ENCODE measurements around the gene CSNK1G1. TPM values are rescaled to one million over a fixed set of nuclear protein-coding genes. Genes with fewer than 3 reads are reported as not detected.
"Not testable (repeated sequence)": the region's sequence is repeated elsewhere in the genome, so short reads cannot be mapped to it uniquely, and the experiment has no call there.

Gene CSNK1G1
- total RNA-seq, 1 donor from 2014 or later = 6.2 TPM

- no peak for ATAC-seq
- no peak for DNase-seq (ENCODE audit: low spot score)
Observed at GRCh38 chr15:64351265-64351664, 4.7 kb downstream of the CSNK1G1 start.

- ATAC-seq = no peak
- DNase-seq (ENCODE audit: low spot score) = no peak
Observed at GRCh38 chr15:64349375-64349774, 6.6 kb downstream of the CSNK1G1 start.

- ATAC-seq (no peak), DNase-seq (ENCODE audit: low spot score) (no peak)
Observed at GRCh38 chr15:64348455-64348854, 7.5 kb downstream of the CSNK1G1 start.

GRCh38 chr15:64346242-64346641, 9.7 kb downstream of the CSNK1G1 start:
- not testable (repeated sequence) for DNase-seq (ENCODE audit: low spot score); ATAC-seq

GRCh38 chr15:64344651-64345294, 11.2 kb downstream of the CSNK1G1 start:
- DNase-seq (ENCODE audit: low spot score) = no peak

GRCh38 chr15:64343841-64344240, 12.1 kb downstream of the CSNK1G1 start:
- no peak for ATAC-seq

More at GRCh38 chr15:64344651-64345294, 11.2 kb downstream of the CSNK1G1 start:
- ATAC-seq = peak; percentile 26

GRCh38 chr15:64343222-64343621, 12.8 kb downstream of the CSNK1G1 start:
- ATAC-seq = no peak
- no peak for DNase-seq (ENCODE audit: low spot score)

More at GRCh38 chr15:64343841-64344240, 12.1 kb downstream of the CSNK1G1 start:
- no peak for DNase-seq (ENCODE audit: low spot score)

GRCh38 chr15:64341961-64342360, 14.0 kb downstream of the CSNK1G1 start:
- ATAC-seq = no peak
- DNase-seq (ENCODE audit: low spot score) = no peak

- ATAC-seq = no peak
- DNase-seq (ENCODE audit: low spot score) = no peak
Observed at GRCh38 chr15:64340355-64340754, 15.6 kb downstream of the CSNK1G1 start.

GRCh38 chr15:64337761-64338160, 18.2 kb downstream of the CSNK1G1 start:
- ATAC-seq (no peak), DNase-seq (ENCODE audit: low spot score) (no peak)

- no peak for ATAC-seq
- DNase-seq (ENCODE audit: low spot score) = no peak
Observed at GRCh38 chr15:64333986-64334929, 21.7 kb downstream of the CSNK1G1 start.

GRCh38 chr15:64333516-64333915, 22.5 kb downstream of the CSNK1G1 start:
- DNase-seq (ENCODE audit: low spot score) = no peak
- no peak for ATAC-seq

GRCh38 chr15:64331668-64332067, 24.3 kb downstream of the CSNK1G1 start:
- ATAC-seq = not testable (repeated sequence)

GRCh38 chr15:64326975-64327374, 29.0 kb downstream of the CSNK1G1 start:
- not testable (repeated sequence) for DNase-seq (ENCODE audit: low spot score); ATAC-seq

More at GRCh38 chr15:64331668-64332067, 24.3 kb downstream of the CSNK1G1 start:
- not testable (repeated sequence) for DNase-seq (ENCODE audit: low spot score)

GRCh38 chr15:64326458-64326857, 29.5 kb downstream of the CSNK1G1 start:
- ATAC-seq; DNase-seq (ENCODE audit: low spot score): not testable (repeated sequence)

- DNase-seq (ENCODE audit: low spot score) (no peak), ATAC-seq (no peak)
Observed at GRCh38 chr15:64324165-64324877, 31.7 kb downstream of the CSNK1G1 start.

- no peak for ATAC-seq
- no peak for DNase-seq (ENCODE audit: low spot score)
Observed at GRCh38 chr15:64315216-64315615, 40.8 kb downstream of the CSNK1G1 start.

- no peak for DNase-seq (ENCODE audit: low spot score)
- ATAC-seq = no peak
Observed at GRCh38 chr15:64314456-64314855, 41.5 kb downstream of the CSNK1G1 start.

- DNase-seq (ENCODE audit: low spot score) = no peak
Observed at GRCh38 chr15:64311566-64311965, 44.4 kb downstream of the CSNK1G1 start.

GRCh38 chr15:64310036-64310435, 45.9 kb downstream of the CSNK1G1 start:
- DNase-seq (ENCODE audit: low spot score) (no peak), ATAC-seq (peak; percentile 74)

More at GRCh38 chr15:64311566-64311965, 44.4 kb downstream of the CSNK1G1 start:
- no peak for ATAC-seq

GRCh38 chr15:64305261-64305660, 50.7 kb downstream of the CSNK1G1 start:
- ATAC-seq (no peak), DNase-seq (ENCODE audit: low spot score) (no peak)
